GM23338 (cell line): ENCODE measurements around the gene SBF1. TPM values are rescaled to one million over a fixed set of nuclear protein-coding genes. Genes with fewer than 3 reads are reported as not detected.

Source experiments
- ATAC-seq: fragments of 200-7000 bp; cut with Tn5 transposase; 3 replicates; pipeline ENCODE4 v1.9.1; 2020
- DNase-seq: peaks from one replicate; pipeline ENCODE4 v3.0.0-alpha.2; 2015; ENCODE audit warnings: low spot score
- H2AFZ ChIP-seq: fragments of 200-600 bp; sonication (generic); 2 replicates; pipeline ENCODE4 v1.8.0; 2016; ENCODE audit warnings: antibody characterized with exemption, mild to moderate bottlenecking, moderate library complexity
- H3F3A ChIP-seq: fragments of 200-600 bp; sonication (generic); replicated peaks from 2 replicates; pipeline ENCODE4 v1.8.0; 2017; ENCODE audit warnings: antibody characterized with exemption, mixed run types, low read depth
- H3K27ac ChIP-seq: fragments of 200-600 bp; sonication (generic); 2 replicates; pipeline ENCODE4 v1.6.1; 2016; ENCODE audit warnings: low read depth
- H3K27me3 ChIP-seq: fragments of 200-600 bp; sonication (generic); 2 replicates; pipeline ENCODE4 v1.8.0; 2016; ENCODE audit warnings: mild to moderate bottlenecking, mixed run types, moderate library complexity; ENCODE audit not compliant: insufficient read depth
- H3K36me3 ChIP-seq: fragments of 200-600 bp; sonication (generic); 2 replicates; pipeline ENCODE4 v1.8.0; 2016; ENCODE audit warnings: mild to moderate bottlenecking; ENCODE audit not compliant: insufficient read depth
- H3K4me1 ChIP-seq: fragments of 200-600 bp; sonication (generic); 2 replicates; pipeline ENCODE4 v1.8.0; 2016; ENCODE audit warnings: mild to moderate bottlenecking, moderate library complexity; ENCODE audit not compliant: insufficient read depth
- H3K4me2 ChIP-seq: fragments of 200-600 bp; sonication (generic); 2 replicates; pipeline ENCODE4 v1.7.1; 2017; ENCODE audit warnings: mixed run types
- H3K4me3 ChIP-seq: fragments of 200-600 bp; sonication (generic); 2 replicates; pipeline ENCODE4 v1.6.1; 2016; ENCODE audit warnings: mixed run types
- H3K79me2 ChIP-seq: fragments of 200-600 bp; sonication (generic); replicated peaks from 2 replicates; pipeline ENCODE4 v1.8.0; 2017; ENCODE audit warnings: mild to moderate bottlenecking; ENCODE audit not compliant: insufficient read depth
- H3K9me2 ChIP-seq: fragments of 200-600 bp; sonication (generic); 2 replicates; pipeline ENCODE4 v1.8.0; 2017; ENCODE audit not compliant: insufficient read depth
- H4K20me1 ChIP-seq: fragments of 200-600 bp; sonication (generic); replicated peaks from 2 replicates; pipeline ENCODE4 v1.8.0; 2017; ENCODE audit warnings: mild to moderate bottlenecking; ENCODE audit not compliant: insufficient read depth
- H3K27ac Mint-ChIP-seq: 2 replicates; pipeline ENCODE4 v1.8.0; 2020; ENCODE audit warnings: inconsistent platforms, mild to moderate bottlenecking, moderate library complexity, mixed read lengths
- H3K27me3 Mint-ChIP-seq: 3 replicates; pipeline ENCODE4 v1.8.0; 2022; ENCODE audit warnings: low read depth, mild to moderate bottlenecking, moderate library complexity, mixed read lengths, inconsistent platforms; ENCODE audit not compliant: insufficient read depth, poor library complexity
- H3K36me3 Mint-ChIP-seq: 3 replicates; pipeline ENCODE4 v1.8.0; 2021; ENCODE audit warnings: low read depth, mild to moderate bottlenecking, inconsistent platforms, moderate library complexity, mixed read lengths
- H3K4me1 Mint-ChIP-seq: 3 replicates; pipeline ENCODE4 v1.8.0; 2020; ENCODE audit warnings: mild to moderate bottlenecking, inconsistent platforms, mixed read lengths
- H3K4me3 Mint-ChIP-seq: 3 replicates; pipeline ENCODE4 v1.8.0; 2021; ENCODE audit warnings: moderate library complexity, mild to moderate bottlenecking, inconsistent platforms, mixed read lengths
- H3K9me3 Mint-ChIP-seq: 3 replicates; pipeline ENCODE4 v1.8.0; 2020; ENCODE audit warnings: moderate library complexity, mild to moderate bottlenecking, inconsistent platforms, mixed read lengths
- CREB1 ChIP-seq: fragments of 250-450 bp; sonication (Bioruptor Pico); IDR thresholded peaks from 2 replicates; pipeline ENCODE4 v1.5.0; 2020; ENCODE audit warnings: low read depth, mild to moderate bottlenecking, moderate library complexity
- CTCF ChIP-seq, 2 experiments: fragments of 200-600 bp in 1 of 2; sonication (generic) in 1 of 2; conservative IDR thresholded peaks; 2 replicates each; pipeline versions ENCODE4 v1.5.1 to v1.6.1; 2016 to 2017; ENCODE audit warnings: antibody characterized with exemption in 2 of 2, low read depth in 2 of 2, mild to moderate bottlenecking in 2 of 2, moderate library complexity in 1 of 2
- ETS1 ChIP-seq: IDR thresholded peaks from 2 replicates; pipeline ENCODE4 v1.6.1; 2016; ENCODE audit warnings: antibody characterized with exemption
- EZH2 ChIP-seq: fragments of 200-600 bp; sonication (generic); IDR thresholded peaks from one replicate; pipeline ENCODE4 v1.8.0; 2017; ENCODE audit warnings: antibody characterized with exemption, mild to moderate bottlenecking, low read depth; ENCODE audit not compliant: unreplicated experiment
- EZH2phosphoT487 ChIP-seq: fragments of 200-600 bp; sonication (generic); IDR thresholded peaks from one replicate; pipeline ENCODE4 v1.8.1; 2018; ENCODE audit warnings: antibody characterized with exemption; ENCODE audit not compliant: unreplicated experiment
- JUNB ChIP-seq: IDR thresholded peaks from one replicate; pipeline ENCODE4 v1.6.1; 2016; ENCODE audit warnings: antibody characterized with exemption; ENCODE audit not compliant: unreplicated experiment
- NANOG ChIP-seq: IDR thresholded peaks from 2 replicates; pipeline ENCODE4 v1.6.1; 2016; ENCODE audit warnings: antibody characterized with exemption, borderline replicate concordance
- POLR2AphosphoS5 ChIP-seq: IDR thresholded peaks from 2 replicates; pipeline ENCODE4 v1.6.1; 2016; ENCODE audit warnings: antibody characterized with exemption, low read depth
- REST ChIP-seq: IDR thresholded peaks from one replicate; pipeline ENCODE4 v1.6.1; 2018; ENCODE audit warnings: antibody characterized with exemption; ENCODE audit not compliant: unreplicated experiment
- STAT1 ChIP-seq: IDR thresholded peaks from one replicate; pipeline ENCODE4 v1.6.1; 2016; ENCODE audit warnings: antibody characterized with exemption; ENCODE audit not compliant: unreplicated experiment
- ZNF114 ChIP-seq: fragments of 250-450 bp; sonication (Bioruptor Pico); IDR thresholded peaks from 2 replicates; pipeline ENCODE4 v1.5.0; 2020; ENCODE audit warnings: mild to moderate bottlenecking, moderate library complexity
- ZNF331 ChIP-seq: fragments of 250-450 bp; sonication (Bioruptor Pico); IDR thresholded peaks from 2 replicates; pipeline ENCODE4 v1.5.0; 2020; ENCODE audit warnings: low read depth, mild to moderate bottlenecking, moderate library complexity
- ZNF462 ChIP-seq: fragments of 250-450 bp; sonication (Bioruptor Pico); IDR thresholded peaks from 2 replicates; pipeline ENCODE4 v1.5.0; 2020; ENCODE audit warnings: mild to moderate bottlenecking, moderate library complexity
- polyA plus RNA-seq: library from polyadenylated mRNA; unstranded; fragments of >200 nt; fragmentation: Nextera tagmentation; extraction: Ambion mirVana; gene quantifications from 2 replicates; pipeline ENCODE4 v1.2.1, GENCODE V29; 2016
- total RNA-seq: library from RNA; depleted of rRNA; stranded (reverse); fragments of >200 nt; shearing (Covaris generic); gene quantifications from 2 replicates; pipeline ENCODE4 v1.2.3, GENCODE V29; 2014

The SBF1 gene
- total and polyA plus RNA-seq, 2 experiments from 2014 or later: 26.5 to 85.4 TPM

- Histone ChIP-seq H3K4me2 (no peak overlapping the region), H2AFZ (no peak overlapping the region), H3K27me3 (no peaks in the 10 kb centered on the region), H3K9me2 (no peaks in the 10 kb centered on the region), H4K20me1 (peaks cover 4% of the 10 kb centered on the region; the same call in 1 of the 2 replicates), H3K36me3 (peaks cover 5% of the 10 kb centered on the region; the same call in 1 of the 2 replicates), H3K27ac (no peak overlapping the region), H3F3A (no peaks in the 10 kb centered on the region), H3K4me3 (no peak overlapping the region), H3K79me2 (0 out of 2 replicates have a peak, but pooled peaks cover 4% of the 10 kb centered on the region), H3K4me1 (no peaks in the 10 kb centered on the region)
- DNase-seq (no peak), ATAC-seq (no peak)
- TF ChIP-seq STAT1: no peak
- no peak for TF ChIP-seq ZNF331 (CRISPR knock-in tag)
- no peak for TF ChIP-seq ZNF462 (CRISPR knock-in tag)
- no peak for TF ChIP-seq NANOG
- no peak for TF ChIP-seq ETS1
- TF ChIP-seq JUNB: no peak
- TF ChIP-seq POLR2AphosphoS5: no peak
- no peak for TF ChIP-seq EZH2
- TF ChIP-seq EZH2phosphoT487: no peak
- no peak for TF ChIP-seq CTCF (conservative IDR thresholded peaks at IDR 0.05; ENCODE audit: low read depth in 2 of 2)
- no peak for TF ChIP-seq CREB1
- TF ChIP-seq REST: no peak
- TF ChIP-seq ZNF114 (CRISPR knock-in tag): no peak
- peaks cover 7% of the 10 kb centered on the region for H3K27me3 Mint-ChIP-seq
- H3K9me3 Mint-ChIP-seq: 0 out of 3 replicates have a peak, but pooled peaks cover 2% of the 10 kb centered on the region
- H3K36me3 Mint-ChIP-seq: peaks cover 33% of the 10 kb centered on the region
- H3K4me1 Mint-ChIP-seq: no peaks in the 10 kb centered on the region
- H3K27ac Mint-ChIP-seq: no peak overlapping the region
- no peak overlapping the region for H3K4me3 Mint-ChIP-seq
These were observed 42.5 kb downstream of the SBF1 start for GRCh38 chr22:50432131-50432876.
